Neural progenitor cell (in vitro differentiated cells): ENCODE results near the gene PAPOLB.

ENCODE experiments used
- EZH2 ChIP-seq: fragments of 200-600 bp; sonication (generic); IDR thresholded peaks from 2 replicates; pipeline ENCODE4 v1.6.1; 2017; ENCODE audit warnings: antibody characterized with exemption, mild to moderate bottlenecking, moderate library complexity
- TF ChIP-seq, protein P1 (sequence below): fragments of 200-600 bp; sonication (generic); IDR thresholded peaks from 2 replicates; pipeline ENCODE4 v1.5.1; 2017; ENCODE audit warnings: antibody characterized with exemption, mild to moderate bottlenecking

DNA sequence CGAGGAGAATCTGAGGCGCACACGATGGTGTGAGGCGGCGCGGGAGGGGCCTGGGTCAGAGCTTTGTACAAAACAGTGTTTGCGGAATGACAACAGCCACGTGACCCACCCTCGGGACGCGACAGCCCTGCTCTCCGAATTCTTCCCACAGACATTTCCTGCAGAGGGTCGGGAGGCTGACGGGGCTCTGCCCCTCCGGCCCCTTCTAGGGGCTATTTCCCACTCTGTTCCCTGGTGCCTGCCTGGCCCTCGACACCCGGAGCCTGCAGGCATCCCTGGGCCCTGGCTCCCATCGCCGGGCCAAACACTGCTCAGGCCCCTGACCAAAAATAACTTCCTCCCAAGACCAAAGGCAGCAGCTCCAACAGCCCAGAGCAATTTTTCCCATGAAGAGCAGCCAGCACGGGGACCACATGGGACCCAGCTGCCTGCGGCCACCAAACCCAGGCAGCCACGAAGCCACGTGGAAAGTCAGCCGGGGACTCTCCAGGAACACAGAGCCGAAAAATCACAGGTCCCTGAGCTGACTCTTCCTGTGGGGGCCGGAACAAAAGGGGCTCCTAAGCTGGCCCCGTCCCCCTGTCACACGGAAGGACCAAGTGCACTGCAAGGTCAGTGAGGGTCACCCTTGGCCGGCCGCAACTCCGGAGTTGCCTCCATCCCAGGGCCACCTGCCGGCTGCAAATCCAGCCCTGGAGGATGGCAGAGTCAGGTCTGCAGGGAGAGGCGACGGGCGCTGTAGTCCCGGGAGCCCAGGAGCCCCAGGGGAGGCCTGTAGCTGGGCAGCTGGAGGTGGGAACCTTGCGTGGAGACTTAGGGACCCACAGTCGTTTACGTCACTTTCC lies 42.0 kb downstream of the PAPOLB start:
- TF ChIP-seq, protein P1, sequence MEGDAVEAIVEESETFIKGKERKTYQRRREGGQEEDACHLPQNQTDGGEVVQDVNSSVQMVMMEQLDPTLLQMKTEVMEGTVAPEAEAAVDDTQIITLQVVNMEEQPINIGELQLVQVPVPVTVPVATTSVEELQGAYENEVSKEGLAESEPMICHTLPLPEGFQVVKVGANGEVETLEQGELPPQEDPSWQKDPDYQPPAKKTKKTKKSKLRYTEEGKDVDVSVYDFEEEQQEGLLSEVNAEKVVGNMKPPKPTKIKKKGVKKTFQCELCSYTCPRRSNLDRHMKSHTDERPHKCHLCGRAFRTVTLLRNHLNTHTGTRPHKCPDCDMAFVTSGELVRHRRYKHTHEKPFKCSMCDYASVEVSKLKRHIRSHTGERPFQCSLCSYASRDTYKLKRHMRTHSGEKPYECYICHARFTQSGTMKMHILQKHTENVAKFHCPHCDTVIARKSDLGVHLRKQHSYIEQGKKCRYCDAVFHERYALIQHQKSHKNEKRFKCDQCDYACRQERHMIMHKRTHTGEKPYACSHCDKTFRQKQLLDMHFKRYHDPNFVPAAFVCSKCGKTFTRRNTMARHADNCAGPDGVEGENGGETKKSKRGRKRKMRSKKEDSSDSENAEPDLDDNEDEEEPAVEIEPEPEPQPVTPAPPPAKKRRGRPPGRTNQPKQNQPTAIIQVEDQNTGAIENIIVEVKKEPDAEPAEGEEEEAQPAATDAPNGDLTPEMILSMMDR = no peak
- no peak for TF ChIP-seq EZH2
